GM19438 (cell line): ENCODE measurements around the gene ZNF750.

ENCODE experiments used
- ATAC-seq: cut with Tn5 transposase; IDR thresholded peaks from one replicate; pipeline ENCODE4 v1.9.1; 2021; ENCODE audit warnings: low read depth; ENCODE audit not compliant: unreplicated experiment

The ZNF750 gene

GRCh38 chr17:82836823-82837357 is 2.9 kb downstream of the ZNF750 start:
- no peak for ATAC-seq

GRCh38 chr17:82835766-82836512 is 3.9 kb downstream of the ZNF750 start:
- no peak for ATAC-seq

DNA sequence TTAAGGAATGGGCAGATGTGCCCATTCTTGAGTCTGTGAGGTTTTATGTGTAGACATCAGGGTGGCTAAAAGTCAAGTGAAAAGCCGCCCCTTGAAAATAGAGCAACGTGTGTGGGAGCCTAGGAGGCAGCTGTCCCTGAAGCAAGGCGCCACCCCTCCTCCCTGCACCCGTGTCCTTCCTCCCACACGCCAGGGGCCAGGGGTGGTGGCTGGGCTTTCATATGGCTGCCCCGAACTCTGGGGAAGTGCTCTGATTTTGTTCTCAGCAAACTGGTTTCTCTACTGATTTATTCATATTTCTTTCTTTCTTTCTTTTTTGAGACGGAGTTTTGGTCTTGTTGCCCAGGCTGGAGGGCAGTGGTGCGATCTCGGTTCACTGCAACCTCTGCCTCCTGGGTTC is 4.7 kb downstream of the ZNF750 start:
- ATAC-seq: no peak

GRCh38 chr17:82832881-82833475 is 6.8 kb downstream of the ZNF750 start:
- ATAC-seq: no peak

GRCh38 chr17:82832411-82832810 is 7.4 kb downstream of the ZNF750 start:
- ATAC-seq: no peak

DNA sequence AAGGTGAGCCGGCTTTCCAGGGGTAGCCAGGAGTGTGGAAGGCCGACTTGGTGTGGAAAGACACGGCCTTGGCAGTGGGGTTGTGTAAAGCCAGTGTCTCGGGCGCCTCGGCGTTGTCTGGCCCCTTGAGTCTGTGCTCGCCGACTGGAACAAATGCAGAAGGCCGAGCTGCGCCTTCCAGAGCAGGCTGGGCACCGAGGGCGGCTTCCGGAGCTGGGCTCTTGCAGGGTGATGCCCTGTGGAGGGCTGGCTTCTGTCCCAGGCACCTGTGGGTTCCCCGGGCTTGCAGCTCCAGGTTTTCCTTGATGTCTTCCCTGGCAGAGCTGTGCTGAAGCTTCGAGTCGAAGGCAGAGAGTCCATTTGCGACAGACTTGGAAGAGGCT is 8.0 kb downstream of the ZNF750 start:
- no peak for ATAC-seq

DNA sequence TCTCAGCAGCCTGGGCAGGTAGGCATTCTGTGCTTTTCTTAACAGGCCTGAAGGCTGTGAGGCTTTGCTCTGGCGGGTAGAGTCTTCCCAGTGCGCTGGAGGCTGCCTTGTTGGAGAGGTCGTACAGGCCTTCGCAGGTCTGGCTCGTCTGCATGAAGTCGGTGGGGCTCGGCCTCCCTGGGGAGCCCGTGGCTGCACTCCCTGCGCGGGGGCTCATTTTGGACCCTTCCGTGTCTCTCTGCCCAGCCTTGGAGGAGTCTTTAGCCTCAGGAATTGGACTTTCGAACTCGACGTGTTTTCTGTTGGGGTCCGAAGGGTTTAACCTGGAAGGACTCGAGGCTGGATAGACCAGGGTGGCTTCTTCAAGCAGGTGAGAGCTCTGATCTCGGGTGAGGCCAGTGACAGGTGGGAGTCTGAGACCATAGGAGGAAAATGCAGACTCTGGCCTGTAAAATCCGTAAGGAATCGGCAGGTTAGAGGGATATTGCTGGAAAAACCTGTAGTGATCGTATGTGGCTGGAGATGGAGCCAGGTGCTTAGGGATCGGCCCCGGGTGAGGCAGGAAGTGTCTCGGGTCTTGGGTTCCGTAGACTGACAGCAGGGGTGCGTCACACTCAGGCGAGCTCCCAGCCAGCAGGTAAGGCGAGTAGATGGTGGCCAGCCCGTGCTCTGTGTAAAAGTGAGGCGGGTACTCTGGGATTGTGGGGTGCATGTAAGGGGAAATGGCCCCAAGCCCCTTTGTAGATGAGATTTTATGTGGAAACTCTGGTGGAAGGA is 8.6 kb downstream of the ZNF750 start:
- ATAC-seq: no peak

- no peak for ATAC-seq
Observed at GRCh38 chr17:82830249-82830661, 9.6 kb downstream of the ZNF750 start.

DNA sequence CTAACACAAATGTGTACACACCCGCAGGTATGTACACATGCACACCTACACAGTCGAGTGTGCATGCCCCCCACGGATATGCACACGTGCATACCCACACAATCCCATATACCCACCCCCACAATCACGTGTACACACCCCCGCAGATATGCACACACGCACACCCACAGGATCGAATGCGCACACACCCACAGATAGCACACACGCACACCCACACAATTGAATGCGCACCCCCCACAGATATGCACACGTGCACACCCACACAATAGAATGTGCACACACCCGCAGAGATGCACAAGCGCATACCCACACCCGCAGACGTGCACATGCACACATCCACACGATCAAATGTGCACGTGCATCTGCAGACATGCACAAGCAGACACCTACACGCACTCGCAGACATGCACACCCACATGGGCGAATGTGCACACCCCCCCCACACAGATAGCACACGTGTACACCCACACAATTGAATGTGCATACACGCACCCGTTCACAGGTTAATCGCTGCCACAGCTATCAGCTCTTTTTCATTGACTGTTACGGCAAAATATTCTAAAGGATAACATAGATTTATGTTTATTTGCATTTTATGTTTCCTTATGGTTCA is 10.8 kb downstream of the ZNF750 start:
- no peak for ATAC-seq

GRCh38 chr17:82826956-82827355 is 12.9 kb downstream of the ZNF750 start:
- no peak for ATAC-seq

DNA sequence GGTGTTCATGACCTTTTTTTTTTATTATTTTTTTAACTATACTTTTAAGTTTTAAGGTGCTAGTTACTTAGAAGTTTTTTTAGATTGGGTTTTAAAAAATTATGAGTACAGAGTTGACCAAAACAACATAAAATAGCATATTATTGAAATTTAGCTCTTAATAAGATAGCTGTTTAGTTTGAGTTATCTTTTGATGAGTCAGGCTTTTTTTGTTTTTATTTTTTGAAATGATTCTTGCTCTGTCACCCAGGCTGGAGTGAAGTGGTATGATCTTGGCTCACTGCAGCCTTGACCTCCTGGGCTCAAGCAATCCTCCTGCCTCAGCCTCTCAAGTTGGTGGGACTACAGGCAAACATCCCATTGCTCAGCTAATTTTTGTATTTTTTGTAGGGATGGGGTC is 13.6 kb downstream of the ZNF750 start:
- no peak for ATAC-seq

- no peak for ATAC-seq
Observed at GRCh38 chr17:82825540-82826124, 14.2 kb downstream of the ZNF750 start.

GRCh38 chr17:82823004-82823403 is 16.8 kb downstream of the ZNF750 start:
- no peak for ATAC-seq

GRCh38 chr17:82822281-82822680 is 17.5 kb downstream of the ZNF750 start:
- ATAC-seq: no peak

GRCh38 chr17:82821554-82821953 is 18.3 kb downstream of the ZNF750 start:
- ATAC-seq: no peak

GRCh38 chr17:82820278-82821251 is 19.3 kb downstream of the ZNF750 start:
- ATAC-seq: no peak

GRCh38 chr17:82817947-82818346 is 21.9 kb downstream of the ZNF750 start:
- ATAC-seq: no peak

GRCh38 chr17:82816358-82816757 is 23.5 kb downstream of the ZNF750 start:
- ATAC-seq: no peak

GRCh38 chr17:82815790-82816305 is 24.0 kb downstream of the ZNF750 start:
- ATAC-seq: no peak
